HG03460 (cell line): ENCODE results near the gene CPLANE2.
A peak's percentile ranks its signal among the peaks of the same experiment; 100 is the strongest.
"Not testable (repeated sequence)": the region's sequence is repeated elsewhere in the genome, so short reads cannot be mapped to it uniquely, and the experiment has no call there.

Experiments
- ATAC-seq: cut with Tn5 transposase; IDR thresholded peaks from one replicate; pipeline ENCODE4 v1.9.1; 2021; ENCODE audit not compliant: unreplicated experiment

The CPLANE2 gene

DNA sequence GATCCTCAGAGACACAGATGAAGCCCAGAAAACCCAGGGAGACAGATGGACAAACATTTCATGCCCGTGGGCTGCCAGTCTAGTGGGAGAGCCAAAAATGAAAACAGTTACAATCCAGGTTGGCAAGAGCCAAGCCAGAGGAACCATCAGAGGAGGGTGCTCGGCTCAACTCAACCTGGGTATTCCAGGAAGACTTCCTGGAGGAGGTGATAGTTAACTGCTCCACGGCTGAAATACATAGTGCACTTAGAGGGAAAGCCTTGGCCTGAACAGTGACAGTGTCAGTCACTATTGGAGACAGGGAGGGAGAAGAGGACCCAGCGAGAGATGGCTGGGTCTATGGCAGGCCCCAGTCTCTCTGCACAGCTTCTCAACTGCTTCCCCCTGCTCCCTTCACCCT, 26.4 kb downstream of the CPLANE2 start:
- no peak for ATAC-seq

DNA sequence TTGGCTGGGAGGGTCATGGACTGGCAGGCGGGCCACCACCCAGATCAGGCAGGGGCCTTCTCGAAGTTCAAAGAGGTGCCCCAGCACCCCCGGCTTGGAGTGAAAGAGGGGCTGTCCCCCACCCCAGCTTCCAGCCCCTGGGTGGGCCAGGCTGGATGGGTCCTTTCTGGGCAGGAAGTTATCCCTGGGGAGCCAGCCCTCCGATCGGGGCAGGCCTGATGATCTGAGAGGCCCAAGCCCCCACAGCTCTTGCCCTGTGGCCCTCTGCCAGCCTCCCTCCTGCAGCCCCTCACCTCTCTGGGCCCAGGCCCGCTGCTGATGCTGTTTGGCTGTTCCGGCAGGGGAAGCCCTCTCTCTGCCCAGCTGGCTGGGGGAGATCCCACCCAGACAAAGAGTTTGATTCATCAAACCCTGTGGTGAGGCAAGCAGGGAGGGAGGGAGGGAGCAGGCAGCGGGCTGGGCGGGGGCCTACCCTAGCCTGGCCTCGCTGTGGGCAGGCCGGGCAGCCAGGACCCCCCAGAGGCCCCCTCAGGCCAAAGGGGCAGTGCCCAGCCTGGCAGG, 27.1 kb downstream of the CPLANE2 start:
- ATAC-seq = no peak

DNA sequence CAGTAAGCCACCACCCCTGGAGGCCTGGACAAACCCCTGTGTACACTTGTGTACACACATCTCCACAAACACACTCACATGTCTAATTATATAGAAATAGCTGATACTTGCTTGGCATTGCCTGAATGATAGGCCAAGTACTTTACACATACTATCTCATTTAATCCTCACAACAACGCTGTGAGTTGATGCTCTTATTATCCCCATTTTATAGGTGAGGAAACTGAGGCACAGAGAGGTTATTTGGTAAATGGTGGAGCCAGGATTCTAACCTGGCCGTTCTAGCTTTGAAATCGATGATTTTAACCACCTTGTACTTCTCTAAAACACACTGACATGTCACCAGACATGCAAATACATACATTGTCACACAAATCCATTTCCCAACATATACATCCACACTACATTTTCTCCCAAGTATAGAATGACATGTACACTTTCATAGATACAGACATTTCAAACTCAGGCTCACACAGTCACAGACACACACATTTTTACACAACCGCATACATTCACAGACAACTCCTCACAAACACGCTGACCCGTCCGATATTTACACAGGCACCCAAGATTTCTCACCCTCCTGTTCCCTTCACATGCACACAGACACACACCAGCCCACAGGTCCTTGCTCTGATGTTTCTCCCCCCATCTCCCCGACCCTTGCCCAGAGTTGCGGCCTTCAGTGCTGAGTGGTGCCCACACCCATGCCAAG, 27.7 kb downstream of the CPLANE2 start:
- ATAC-seq = no peak

DNA sequence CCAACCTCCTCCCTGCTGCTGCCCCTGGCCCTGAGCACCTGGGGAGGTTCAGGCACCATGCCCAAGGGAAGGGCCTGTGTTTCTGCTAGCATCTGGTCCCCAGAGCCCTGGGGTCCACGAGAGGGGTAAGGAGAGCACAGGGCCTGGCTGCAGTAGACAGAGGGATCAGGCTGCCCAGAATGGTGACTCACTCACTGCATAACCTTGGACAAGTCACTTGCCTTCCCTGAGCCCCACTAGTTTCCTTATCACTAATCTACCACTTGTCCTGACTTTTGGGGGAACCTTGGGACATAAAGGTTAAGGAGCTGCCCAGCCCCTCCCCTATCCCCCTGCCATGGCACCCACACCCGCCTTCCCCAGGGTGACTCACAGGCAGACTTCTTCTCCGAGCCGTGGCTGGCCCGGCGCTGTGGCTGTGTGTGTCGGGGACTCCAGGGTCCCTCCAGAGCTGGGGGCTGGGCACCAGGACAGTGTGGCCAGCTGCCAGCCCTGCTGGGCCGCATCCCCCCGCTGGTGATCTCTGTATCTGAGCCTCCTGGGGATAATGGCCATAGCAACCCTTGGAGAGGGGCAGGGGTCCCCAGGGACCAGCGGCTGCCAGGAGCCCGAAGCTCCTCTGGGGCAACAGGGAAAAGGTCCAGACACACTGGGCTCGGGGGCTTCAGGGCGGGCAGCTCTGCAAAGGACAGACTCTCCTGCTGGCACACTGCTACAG, 28.6 kb downstream of the CPLANE2 start:
- no peak for ATAC-seq

DNA sequence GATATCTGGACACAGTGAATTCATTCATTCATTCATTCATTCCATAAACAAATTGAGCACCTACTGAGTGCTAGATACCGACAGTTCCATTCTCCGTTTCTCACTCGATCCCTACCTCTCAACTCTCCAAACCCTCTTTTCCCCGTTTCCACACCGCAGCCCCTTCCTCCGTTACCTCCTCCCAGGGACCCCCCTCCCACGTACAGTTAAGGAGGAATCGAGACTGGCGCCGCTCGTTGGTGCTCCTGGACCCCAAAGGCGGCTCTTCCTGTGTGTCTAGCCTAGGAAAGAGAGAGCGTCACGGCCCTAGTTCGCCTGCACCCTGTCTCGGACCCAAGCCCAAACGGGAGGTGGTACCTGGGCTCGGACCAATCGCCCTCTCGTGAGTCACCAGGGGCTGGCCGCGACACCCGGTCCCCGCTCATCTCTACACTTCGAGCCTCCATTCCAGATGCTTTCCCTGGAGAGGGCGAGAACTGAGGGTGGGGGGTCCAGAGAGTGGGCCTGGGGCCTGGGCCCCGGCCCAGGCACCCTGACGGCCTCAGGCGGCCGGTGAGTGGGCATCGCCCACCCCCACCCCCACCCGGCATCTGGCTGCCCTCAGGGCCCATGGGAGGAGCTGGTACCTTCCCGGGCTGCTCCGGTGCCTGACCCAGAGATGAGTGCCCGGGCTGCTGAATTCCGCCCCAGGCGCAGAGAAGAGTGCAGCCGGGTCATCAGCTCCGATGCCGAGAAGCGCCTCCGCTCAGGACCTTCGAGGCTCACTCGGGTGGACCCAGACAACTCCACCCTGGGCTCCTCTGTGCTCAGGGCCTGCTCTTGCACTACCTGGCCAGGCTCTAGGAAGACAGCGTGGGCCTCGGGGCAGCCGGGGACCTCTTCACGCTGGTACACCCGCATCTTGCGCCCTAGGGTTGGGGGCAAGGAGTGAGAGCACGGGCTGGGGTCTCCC, 29.4 kb downstream of the CPLANE2 start:
- ATAC-seq = no peak

DNA sequence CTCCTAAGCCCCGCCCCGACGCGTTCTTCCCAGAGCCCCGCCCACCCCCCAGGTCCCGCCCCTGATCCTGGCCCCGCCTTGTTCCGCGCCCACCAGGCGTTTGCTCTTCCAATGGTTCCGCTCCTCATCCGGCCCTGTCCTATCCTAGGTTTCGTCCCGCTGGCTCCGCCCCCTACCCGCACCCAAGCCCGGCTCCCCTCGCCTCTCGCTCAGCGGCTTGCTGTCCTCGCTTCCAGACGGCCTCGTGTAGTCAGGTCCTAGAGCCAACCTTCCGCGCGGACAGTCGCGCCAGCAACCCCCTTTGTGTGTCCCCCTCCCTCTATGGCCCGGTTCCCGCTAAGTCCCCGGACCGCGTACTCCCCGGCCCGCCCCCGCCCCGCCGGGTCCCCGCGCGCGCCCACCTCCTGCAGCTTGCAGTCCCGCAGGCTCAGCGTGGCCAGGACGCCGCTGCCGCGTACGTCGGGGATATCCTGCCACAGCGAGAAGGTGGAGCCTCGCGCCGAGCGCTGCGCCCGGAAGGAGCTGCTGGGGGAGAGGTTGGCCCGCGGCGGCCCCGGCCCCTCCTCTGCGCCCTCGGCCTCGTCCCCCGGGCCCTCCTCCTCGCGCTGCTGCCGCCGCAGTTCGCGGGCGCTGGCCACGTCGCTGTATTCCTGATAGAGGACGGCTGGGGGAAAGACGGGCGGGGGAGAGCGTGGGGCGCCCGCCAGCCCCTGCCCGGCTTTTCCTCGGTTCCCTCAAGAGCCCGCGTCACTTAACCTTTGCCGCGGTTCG, 30.3 kb downstream of the CPLANE2 start:
- ATAC-seq = peak; percentile 74

DNA sequence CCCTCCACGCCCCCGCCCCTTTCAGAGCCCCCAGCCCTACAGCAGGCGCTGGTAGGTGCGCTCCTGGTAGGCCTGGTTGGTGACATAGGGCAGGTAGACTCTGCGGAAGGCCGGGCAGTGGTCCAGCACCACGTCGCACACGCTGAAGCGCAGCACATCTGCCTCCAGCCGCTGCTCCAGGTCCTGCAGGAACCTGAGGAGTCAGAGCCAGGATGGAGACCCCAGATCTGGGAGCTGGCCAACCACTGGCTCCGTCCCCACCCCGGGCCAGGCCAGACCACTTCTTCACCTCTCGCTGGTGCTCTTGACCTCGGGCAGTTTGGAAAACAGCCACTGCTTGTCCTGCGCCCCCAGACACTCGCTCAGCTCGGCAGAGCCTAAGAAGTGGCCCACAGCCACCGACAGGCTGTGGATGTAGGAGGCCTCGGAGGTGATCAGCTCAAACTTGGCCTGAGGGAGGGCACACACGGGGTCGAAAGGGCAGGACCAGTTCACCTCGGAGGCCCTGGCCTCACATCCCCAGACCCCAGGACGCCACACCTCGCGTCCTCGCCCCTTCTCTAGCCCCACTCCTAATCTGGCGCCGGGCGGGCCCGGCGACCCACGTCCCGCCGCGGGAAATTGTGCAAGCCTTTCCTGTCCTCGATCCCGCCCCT, 31.0 kb downstream of the CPLANE2 start:
- no peak for ATAC-seq

DNA sequence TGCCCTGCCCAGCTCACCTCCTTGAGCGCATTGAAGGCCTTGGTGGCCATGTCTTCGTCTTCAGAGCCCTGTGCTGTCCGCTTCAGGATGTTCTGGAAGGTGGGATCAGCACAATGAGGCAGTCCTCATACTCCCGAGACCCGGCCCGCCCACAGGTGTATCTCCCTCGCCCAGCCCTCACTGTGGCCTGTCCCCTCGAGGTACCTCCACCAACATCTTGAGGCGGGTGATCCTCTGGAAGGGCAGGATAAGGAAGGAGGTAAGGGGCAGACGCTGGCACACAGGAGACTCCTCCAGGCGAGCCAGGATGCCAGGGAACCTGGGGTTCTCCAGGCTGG, 31.7 kb downstream of the CPLANE2 start:
- ATAC-seq = no peak

DNA sequence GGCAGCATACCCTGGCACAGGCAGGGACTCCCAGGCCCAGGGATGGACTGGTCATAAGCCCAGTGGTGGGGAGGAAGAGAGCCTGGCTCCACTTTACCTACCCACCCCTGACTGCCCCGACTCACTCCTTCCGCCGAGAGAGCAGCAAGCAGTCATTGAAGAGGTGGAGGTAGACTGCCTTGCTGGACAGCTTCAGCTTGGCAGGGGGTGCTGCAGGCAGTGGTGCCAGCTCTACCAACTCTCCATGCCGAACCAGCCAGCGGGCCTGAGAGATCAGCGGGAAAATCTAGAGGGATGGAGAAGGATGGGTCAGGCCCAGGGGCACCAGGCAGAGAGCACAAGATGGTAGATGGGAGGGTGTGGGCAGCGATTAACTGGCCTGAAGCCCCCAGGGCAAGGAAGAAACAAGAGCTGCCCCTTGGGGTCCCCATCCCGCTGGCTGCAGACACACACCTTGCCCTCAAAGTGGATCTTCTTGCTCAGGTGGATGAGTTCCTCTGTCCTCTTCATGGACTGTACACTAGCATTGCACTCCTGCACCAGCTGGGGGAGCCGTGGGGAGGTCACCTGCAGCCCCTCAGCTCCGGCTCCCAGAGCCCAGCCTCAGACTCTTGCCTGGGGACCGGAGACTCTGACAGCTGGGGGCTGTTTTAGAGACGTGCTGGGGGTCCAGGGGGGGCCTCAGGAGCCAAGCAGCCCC, 32.2 kb downstream of the CPLANE2 start:
- no peak for ATAC-seq

DNA sequence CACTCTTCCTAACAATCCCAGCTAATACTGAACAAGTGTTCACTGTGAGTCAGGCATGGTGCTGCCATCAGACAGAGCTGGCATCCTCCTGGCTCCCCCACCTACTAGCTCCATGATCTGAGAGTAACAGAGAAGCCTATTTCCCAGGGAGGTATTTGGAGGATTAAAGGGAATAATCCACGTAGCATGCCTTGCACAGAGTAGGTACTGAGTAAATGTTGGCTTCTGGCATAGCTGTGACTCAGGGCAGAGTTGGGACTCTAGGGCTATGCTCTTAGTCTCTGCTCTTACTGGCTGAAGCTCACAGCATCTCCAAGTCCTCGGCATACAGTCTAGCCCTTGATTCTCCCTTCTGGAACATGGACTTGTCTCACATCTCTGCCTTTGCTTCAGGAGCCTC, 32.8 kb downstream of the CPLANE2 start:
- no peak for ATAC-seq

DNA sequence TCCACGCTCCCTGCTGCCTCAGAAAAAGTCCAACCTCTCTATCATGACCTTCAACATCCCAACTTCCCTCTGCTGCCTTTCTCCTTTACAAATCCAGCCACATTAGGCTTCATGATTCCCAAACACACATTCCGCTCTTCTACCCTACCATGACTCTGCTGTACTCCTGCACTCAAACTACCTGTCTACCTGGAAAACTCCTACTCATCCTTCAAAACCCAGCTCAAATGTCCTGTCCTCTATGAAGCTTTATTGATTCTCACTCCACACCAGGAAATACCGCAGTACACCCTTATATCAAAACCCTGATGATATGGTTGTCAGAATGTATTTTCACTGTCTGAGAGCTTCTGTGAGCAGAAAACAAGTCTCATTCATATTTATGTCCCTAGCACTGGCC, 33.4 kb downstream of the CPLANE2 start:
- ATAC-seq = no peak

DNA sequence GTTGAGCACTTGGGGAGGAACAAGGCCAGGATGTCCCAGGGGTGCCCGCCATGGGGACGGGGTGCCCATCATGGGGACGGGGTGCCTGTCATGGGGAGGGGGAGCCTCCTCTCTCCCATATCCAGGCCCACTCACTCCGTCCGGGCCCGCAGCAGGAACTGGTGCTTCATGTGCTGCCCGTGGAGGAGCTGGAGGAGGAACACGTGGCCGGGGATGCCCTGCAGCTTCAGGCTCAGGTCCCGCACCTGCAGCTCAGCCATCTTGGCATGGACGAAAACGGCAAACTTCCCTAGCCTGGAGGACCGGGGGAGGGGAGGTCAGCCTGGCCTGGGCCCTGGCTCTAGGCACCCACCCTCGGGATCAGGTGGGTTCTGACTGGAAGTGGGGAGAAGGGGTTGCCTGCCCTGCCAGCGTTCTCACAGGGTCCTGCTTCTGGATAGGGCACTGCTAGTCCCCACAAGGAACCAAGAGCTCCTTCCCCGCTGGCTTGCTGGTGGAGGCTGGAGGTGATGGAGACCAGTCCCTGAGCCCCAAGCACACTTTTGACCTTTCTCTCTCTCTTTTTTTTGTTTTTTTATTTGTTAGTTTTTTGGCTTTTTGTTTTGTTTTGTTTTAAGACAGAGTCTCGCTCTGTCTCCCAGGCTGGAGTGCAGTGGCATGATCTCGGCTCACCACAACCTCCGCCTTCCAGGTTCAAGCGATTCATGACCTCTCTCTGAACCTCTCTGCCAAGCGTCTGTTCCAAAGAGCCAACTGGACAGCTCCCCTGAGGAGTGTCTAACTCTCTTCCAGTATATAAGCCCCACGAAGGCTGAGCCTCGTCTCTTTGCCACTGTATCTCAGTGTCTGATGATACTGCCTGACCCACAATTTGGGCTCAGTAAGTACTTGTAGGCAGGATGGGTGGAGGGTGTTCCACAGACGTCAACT, 34.4 kb downstream of the CPLANE2 start:
- ATAC-seq = no peak

DNA sequence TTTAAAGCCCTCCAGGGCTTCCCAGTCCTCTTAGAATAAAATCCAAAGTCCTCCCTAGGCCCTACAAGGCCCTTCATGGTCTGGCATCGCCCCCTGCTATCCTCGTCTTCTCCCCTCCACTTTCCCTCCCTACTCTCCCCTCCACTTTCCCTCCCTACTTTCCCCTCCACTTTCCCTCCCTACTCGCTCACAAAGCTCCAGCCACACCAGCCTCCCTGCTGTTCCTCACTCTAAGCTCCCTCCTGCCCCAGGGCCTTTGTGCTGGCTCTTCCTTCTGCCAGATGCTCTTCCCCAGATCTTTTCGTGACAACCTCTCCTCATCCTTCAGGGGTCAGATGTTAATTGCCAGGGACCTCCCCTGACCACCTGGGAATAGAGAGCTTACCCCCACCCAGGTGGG, 37.3 kb downstream of the CPLANE2 start:
- ATAC-seq = no peak

DNA sequence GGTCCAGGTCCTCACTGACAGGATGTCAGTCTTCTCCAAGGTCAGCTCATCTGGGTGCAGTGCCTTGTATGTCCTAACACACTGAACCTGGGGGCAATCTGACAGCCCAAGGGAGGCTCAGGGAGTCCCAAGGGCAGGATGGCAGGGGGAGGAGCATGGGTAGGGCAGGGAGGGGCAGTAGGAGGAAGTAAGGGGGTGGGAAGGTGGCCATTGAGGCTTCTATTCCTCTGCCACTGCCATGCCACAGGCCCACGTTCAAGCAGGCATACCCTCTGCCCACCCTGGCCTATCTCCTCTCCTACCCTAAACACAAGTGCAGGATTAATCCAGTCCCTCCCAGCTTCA, 37.9 kb downstream of the CPLANE2 start:
- no peak for ATAC-seq

DNA sequence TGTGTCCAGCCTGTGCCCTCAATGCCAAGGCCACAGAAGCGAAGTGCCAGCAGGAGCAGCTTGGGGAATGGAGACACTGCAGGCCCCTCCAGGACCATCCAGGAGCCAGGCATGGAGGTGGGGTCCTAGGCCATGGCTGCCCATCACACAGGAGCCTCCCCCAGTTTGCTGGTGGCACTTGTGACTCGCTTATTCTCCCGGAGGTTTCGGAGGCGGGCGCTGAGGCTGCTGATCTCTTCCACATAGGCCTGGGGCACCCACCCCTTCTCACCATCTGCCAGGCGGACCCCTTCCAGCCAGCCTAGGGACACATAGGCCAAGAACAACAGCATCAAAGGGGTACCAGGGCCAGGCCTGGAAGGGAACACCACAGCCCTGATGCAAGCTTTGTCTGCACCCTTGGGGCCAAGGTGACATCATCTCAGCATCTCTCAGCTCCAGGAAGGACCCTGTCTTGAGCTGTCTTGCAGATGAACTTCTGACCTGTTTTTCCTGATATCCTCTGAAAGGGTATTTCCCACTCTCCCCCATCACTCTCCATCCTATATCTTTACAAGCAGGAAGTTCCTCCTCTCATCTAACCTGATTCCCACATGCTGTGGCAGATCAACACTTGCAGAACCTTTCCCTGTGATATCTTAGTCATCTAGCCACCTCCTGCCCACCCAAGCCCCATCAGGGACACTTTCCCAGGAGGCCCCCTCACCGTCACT, 38.4 kb downstream of the CPLANE2 start:
- no peak for ATAC-seq

DNA sequence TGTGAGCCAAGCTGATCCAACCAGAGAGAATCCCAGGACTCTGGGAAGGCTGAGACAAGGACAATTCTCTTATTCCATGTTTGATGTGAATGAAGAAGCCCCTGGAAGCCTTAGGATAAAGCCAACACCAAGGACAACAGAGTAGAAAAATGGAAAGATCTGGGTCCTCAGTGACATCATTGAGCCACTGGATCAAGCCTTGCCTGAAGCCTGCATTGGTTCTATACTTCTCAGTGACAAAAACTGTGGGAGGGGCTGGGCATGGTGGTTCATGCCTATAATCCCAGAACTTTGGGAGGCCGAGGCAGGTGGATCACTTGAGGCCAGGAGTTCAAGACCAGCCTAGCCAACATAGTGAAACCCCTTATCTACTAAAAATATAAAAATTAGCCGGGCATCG, 40.1 kb downstream of the CPLANE2 start:
- no peak for ATAC-seq

DNA sequence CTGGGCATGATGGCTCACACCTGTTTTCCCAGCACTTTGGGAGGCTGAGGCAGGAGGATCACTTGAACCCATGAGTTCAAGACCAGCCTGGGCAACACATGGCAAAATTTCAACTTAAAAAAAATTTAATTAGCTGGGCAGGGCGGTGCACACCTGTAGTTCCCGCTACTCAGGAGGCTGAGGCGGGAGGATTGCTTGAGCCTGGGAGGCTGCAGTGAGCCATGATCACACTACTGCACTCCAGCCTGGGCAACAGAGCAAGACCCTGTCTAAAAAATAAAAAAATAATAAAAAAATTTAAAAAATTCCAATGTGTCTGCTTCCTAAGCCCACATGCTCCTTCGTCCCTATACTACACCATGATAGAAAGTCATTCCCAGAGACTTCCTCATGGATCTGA, 40.8 kb downstream of the CPLANE2 start:
- not testable (repeated sequence) for ATAC-seq

DNA sequence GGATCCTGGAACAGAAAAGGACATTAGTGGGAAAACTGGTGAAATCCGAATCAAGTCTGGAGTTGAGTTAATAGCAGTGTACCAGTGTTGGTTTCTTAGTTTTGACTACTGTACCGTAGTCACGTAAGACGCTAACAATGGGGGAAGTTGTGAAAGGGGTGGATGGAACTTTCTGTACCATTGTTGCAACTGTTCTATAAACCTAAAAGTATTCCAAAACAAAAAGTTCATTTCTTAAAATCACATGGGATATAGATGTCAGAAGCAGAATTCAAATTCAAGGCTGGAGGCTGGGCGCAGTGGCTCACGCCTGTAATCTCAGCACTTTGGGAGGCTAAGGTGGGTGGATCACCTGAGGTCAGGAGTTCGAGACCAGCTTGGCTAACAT, 41.5 kb downstream of the CPLANE2 start:
- no peak for ATAC-seq
